GM19438 (cell line): Measurements from ENCODE around the gene HMGA1.

Source experiments
- ATAC-seq: cut with Tn5 transposase; IDR thresholded peaks from one replicate; pipeline ENCODE4 v1.9.1; 2021; ENCODE audit warnings: low read depth; ENCODE audit not compliant: unreplicated experiment

HMGA1 gene, protein sequence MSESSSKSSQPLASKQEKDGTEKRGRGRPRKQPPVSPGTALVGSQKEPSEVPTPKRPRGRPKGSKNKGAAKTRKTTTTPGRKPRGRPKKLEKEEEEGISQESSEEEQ

DNA sequence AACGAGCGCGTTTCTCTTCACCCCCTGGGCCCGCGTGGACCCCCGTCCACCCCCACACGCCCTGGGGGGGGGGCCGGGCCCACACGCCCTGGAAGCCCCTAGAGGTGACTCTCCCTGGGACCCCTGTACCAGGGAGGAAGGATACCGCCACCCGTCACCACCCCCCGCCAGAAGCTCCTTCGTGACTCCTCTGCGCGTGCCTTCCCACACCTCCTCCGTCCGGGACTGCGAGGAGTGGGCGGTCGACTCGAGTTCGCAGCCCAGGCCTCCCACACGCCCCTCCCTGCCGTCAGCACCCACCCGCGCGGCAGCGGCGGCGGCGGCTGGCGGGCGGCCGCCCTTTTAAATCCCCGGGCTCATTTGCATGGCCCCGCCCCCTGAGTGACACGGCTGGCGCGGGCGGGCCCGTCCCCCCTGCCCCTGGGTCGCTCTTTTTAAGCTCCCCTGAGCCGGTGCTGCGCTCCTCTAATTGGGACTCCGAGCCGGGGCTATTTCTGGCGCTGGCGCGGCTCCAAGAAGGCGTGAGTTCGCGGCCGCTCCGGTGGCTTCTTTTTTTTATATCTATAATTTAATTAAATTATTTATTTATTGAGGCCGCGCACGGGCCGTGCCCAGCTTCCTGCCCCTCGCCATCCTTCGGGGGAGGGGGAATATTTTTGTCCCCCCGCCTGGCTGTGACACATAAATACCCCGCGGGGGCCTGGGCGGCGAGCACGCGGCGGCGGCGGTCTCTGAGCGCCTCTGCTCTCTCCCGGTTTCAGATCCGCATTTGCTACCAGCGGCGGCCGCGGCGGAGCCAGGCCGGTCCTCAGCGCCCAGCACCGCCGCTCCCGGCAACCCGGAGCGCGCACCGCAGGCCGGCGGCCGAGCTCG, at the start of gene HMGA1:
TSS of gene HMGA1 (plus strand) at position 431 of the 873 bp plus-strand sequence. CDS start 3,908 bp downstream, outside the sequence.
- peak; percentile 68 for ATAC-seq

DNA sequence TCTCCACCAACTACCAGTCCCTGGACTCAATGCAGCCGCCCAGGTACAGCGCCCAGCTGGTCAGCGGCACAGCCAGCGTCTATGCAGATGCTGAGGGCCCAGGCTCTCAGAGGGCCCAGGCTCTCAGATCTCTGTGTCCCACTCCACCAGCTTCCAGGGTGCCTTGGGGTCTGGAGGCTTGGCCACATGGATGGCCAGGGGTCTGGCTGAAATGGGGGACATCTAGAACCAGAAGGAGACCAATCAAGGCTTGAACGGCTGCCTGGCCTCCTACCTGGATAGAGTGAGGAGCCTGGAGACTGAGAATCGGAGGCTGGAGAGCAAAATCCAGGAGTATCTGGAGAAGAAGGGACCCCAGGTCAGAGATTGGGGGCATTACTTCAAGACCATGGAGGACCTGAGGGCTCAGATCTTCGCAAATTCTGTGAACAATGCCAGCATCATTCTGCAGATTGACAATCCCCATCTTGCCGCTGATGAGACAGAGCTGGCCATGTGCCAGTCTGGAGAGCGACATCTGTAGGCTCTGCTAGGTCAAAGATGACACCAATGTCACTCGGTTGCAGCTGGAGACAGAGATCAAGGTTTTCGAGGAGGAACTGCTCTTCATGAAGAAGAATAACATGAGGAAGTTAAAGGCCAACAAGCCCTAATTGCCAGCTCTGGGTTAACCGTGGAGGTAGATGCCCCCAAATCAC, 46.7 kb upstream of the HMGA1 start:
- ATAC-seq = no peak

DNA sequence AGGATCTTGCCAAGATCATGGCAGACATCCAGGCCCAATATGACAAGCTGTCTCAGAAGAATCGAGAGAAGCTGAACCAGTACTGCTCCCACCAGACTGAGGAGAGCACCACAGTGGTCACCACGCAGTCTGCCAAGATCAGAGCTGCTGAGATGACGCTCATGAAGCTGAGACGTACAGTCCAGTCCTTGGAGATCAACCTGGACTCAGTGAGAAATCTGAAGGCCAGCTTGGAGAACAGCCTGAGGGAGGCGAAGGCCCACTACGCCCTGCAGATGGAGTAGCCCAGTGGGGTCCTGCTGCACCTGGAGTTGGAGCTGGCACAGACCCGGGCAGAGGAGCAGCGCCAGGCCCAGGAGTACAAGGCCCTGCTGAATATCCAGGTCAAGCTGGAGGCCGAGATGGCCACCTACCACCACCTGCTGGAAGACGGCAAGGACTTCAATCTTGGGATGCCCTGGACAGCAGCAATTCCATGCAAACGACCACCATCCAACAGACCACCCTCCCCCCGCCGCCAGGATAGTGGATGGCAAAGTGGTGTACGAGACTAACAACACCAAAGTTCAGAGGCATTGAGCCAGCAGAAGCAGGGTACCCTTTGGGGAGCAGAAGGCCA, 46.1 kb upstream of the HMGA1 start:
- ATAC-seq = no peak

DNA sequence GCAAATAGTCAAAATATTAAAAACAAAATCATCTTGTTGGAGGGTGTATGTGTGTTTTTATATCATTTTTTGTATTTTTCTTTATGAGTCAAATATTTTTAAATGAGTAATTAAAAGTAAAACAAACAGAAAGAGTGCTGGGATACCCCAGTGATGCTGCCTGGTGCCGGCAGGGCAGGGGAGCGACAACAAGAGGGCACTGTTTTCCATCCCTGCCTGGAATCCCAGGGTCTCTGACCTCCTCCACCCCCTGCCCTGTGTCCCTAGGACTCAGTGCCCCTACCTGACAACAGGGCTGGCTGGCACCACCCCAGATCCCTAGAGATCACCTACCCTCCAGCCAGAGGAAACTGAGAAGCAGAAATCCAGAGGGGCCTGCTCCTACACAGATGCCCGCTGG, 41.9 kb upstream of the HMGA1 start:
- ATAC-seq = no peak

DNA sequence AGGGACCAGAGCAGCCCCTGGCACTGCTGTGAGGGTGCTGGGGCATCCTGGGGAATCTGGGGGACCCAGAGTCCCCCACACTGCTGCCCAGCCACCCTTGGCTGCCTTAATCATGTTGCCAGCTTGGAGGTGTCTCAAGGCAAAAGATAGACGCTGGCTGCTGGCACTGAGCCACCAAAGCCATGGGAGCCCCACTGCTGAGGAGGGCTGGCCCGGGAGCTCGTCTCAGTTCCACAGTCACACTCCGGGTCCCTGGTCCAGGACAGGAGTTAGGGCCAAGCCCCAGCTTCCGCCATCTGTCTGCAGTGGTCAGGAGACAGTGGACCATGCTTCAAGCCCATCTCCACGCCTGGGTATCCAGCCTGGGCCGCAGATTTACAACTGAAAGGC, 41.0 kb upstream of the HMGA1 start:
- ATAC-seq = no peak

DNA sequence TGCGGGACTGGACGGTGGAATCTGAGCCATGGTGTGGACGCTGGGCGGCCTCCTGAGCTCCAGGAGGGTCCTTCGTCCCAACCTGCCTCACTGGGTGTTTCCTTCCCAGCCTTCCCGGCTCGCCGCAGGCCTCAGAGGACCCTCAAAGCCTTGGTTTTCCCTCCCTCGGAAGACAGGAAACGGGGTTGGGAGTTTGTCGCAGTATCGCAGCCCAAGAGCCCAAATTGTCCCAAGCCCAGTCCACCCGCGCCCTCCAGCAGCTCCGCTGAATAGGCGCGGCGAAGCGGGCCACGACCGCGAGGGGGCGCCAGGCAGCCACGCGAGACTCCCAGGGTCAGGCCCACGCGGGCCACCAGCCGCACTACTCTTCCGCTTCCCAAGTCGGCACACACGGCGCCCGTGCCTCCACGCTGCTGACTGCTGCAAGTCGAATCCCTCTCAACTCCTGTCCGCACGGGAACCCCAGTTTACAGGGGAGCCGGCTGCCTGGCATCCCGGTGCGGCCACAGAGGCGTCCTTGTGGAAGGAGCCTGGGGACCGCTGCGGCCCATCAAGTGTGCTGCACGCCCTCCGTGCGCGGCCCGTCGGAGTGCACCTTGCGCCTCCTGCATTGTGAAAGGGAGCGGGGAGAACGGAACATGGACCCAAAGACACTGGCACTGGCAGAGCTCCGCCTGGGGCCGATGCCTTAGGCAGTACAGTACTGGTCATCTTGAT, 40.4 kb upstream of the HMGA1 start:
- no peak for ATAC-seq

DNA sequence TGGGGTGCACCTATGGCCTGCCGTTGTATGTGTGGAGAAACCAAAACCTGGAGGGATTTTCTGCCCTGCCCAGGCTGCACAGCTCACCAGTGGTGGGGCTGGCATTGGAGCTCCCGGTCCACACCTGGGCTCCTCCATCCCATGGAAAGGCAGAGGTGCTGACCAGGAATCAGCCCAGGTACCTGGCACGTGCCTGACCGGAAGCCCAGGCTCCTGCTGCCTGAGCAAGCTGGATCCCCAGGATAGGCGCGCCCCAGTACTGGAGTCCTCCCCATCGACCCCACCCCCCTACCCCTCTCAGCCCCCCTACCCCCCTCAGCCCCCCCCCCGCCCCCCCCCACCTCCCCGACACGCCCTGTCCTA, 39.9 kb upstream of the HMGA1 start:
- ATAC-seq = no peak

DNA sequence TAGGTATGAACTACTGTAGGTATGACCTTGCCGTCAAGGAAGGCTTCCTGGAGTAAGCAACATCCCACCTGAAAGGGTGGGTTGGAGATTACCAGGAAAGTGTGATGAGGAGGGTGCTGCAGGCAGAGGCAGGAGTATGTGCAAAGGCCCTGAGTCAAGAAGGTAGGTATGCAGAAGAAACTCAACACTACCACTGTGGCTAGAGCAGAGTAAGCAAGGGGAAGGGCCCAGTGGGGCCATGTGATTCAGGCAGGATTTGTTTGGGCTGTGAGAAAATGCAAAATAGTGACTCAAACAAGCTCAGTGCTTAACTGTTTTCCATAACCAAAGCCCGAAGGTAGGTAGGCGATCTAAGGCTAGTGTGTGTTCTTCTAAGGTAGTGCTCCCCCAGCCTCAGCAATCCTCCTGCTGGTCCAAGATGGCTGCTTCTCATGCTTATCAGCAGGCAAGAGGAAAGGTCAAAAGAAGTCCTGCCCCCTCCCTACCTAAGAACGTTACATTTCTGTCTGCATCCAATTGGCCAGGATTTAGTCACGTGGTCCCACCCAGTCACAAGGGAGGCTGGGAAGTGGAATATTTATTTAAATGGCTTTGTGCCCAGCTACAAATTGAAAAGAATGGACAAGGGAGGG, 36.2 kb upstream of the HMGA1 start:
- ATAC-seq = no peak

DNA sequence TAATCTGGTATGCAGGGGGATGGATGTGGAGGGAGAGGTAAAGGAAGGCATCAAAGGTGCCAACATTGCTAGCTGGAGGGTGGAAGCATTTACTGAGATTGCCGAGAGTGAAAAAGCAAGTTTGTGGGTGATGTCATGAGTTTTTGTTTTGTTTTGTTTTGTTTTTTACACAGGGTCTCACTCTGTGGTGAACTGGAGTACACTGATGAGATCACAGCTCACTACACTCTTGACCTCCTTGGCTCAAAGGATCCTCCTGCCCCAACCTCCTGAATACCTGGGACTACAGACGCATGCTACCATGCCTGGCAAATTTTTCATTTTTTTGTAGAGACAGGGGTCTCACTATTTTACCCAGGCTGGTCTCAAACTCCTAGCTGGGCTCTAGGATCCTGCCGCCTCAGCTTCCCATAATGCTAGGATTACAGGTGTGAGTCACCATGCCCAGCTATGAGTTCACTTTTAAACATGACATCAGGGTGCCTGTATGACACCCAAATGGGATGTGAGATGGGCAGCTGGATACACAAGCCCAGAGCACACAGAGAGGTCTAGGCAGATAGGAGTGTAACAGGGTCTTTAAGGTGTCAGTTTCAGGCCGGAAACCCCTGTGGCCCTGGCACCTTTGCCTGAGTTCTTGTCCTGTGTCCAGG, 35.1 kb upstream of the HMGA1 start:
- no peak for ATAC-seq

DNA sequence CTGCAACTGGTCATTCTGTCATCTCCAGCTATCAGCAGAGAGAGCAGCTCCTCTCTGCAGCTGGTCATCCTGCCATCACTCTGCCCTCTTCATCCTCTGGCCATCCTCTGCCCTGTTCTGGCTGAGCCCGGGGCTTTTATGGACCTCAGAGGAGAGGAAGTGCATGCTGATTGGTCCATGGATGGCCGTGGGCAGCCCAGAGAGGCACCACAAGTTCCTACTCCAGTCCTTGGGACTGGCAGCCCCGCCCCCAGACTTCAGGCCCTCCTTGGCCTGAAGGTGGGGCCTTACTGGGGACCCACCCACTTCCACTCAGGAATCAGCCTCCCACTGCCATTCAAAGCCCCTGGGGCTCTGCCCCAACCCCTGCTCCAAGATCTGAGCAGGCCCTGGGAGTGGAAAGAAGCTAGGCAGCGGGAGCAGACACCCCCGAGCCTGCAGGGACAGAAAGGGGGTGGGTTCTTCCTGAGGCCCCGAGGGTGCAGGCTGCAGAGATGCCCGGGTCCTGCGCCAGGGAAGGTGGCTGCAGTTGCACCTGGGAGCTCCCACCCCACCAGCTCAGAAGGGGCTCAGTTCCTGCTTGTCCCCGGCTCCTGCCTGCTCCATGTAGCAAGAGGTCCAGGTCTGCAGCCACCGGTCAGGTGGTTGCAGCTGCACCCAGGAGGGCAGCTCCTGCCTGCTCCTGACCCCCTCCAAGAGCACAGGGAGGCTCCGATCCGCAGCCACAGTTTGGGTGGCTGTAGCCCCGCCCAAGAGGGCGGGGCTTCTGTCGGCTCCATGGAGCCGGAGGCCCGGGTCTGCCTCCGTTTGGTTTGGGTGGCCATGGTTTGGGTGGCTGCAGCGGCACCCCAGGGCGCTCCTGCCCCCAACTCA, 34.1 kb upstream of the HMGA1 start:
- no peak for ATAC-seq

DNA sequence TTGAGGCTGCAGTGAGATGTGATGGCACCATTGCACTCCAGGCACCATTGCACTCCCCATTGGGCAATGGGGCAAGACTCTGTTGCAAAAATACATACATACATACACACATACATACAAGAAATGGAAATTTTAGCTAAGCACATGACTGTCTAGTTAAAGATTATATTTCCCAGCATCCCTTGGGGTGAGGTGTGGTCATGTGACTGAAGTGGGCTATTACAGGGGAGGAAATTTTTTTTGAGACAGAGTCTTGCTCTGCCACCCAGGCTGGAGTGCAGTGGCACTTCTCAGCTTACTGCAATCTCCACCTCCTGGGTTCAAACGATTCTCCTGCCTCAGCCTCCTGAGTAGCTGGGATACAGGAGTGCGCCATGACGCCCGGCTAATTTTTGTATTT, 32.0 kb upstream of the HMGA1 start:
- ATAC-seq = no peak

DNA sequence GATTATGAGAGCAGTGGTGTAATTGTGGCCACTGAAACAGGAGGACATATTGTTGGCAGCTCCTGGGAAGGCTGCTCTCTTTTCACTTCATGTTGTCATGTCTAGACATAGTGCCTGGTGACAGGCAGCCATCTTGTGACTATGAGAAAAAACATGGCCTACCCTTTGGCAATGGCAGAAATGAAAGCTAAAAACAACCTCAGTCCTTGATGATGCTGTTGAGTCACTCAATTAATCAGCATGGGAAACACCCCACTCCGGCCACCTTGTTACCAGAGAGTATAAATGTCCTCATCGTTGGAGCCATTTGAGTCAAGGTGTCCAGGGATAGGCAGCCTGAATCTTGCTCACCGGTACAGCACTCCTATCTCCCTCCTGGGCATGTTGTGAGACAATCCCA, 31.2 kb upstream of the HMGA1 start:
- no peak for ATAC-seq

DNA sequence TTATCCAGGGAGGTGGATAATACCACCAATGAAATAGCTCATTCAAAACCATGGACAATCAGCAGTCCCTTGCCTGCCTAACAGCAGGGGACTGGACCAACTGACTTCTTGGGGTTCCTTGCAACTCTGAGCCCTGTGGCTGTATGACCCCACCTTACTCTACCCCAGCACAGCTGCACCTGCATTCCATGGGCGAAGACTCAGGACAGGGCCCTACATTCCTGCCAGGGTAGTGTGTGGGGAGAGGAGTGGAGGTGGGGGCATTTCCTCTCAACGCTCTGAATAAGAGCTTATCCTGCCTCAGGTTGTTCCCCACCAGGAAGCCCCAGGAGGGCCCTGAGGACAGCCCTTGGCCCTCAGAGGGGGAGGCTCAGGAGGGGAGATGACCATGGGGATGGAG, 30.8 kb upstream of the HMGA1 start:
- ATAC-seq = no peak

DNA sequence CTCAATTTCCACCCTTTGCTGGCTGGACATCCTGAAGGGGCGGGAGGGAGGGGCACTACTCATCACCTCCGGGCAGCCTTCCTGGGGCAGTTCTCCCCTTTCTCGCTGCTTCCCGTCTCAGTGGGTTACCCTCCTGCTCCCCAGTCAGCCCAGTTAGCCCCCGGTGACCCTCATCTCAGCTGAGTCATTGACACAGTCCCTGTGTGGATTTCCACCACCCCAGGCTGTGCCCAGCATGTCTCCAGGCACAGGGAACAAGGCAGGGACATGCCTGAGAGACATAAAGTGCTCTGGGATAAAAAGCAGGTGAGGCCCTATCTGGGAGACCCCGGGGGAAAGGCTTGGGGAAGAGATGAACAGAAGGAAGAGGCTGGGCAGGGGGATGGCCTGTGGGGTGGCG, 29.9 kb upstream of the HMGA1 start:
- no peak for ATAC-seq

DNA sequence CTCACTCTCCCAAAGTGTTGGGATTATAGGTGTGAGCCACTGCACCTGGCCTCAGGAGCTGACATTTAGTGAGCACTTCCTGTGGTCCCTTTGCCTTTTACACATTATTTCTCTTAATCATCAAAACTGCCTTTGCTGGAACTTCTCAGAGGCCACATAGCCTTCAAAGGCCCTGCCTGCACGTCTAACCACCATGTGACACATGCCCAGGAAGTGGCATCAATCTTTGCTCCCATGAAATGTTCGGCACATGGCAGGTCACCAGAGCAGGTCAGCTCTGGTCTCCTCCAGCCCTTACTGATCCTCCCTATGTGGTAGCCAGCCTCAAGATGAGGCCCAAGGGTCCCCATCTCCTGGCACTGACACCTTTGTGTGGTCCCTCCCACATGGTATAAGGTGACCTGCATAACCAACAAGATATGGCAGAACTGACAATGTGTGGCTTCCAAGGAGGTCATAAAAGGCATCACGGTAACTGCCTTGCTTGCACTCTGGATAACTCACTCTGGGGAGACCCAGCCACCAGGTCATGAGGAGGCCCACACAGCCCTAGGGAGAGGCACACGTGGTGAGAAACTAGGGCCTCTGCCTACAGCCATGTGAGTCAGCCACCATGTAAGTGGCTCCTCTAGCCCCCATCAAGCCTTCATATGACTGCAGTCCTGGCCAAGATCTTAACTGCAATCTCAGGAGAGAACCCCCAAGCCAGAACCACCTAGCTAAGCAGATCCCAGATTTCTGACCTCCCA, 28.8 kb upstream of the HMGA1 start:
- ATAC-seq = no peak

DNA sequence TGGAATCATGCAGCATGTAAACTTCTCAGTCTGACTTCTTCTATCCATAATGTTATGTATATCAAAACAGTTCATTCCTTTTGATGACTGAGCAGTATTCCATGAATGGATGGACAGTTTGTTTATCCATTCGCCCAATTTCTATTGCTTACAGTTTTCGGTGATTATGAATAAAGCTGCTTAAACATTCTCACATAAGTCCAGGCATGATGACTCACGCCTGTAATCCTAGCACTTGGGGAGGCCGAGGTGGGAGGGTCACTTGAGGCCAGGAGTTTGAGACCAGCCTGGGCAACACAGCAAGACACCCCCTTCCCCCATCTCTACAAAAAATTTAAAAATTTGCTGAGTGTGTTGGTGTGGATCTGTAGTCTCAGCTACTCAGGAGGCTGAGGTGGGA, 22.9 kb upstream of the HMGA1 start:
- ATAC-seq = no peak

DNA sequence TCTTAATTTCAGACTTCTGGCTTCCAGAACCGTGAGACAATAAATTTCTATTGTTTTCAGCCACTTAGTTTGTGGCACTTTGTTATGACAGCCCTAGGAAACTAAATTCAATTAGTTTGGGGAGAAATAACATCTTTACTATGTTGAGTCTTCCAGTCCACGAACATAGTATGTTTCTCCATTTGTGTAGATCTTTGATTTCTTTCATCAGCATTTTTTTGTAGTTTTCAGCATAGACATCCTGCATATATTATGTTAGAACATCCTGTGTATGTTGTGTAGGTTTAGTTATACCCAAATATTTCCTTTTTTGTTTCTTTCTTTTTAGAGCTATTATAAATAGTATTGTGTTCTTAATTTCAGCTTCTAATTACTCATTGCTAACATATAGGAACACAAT, 18.0 kb upstream of the HMGA1 start:
- ATAC-seq = no peak

DNA sequence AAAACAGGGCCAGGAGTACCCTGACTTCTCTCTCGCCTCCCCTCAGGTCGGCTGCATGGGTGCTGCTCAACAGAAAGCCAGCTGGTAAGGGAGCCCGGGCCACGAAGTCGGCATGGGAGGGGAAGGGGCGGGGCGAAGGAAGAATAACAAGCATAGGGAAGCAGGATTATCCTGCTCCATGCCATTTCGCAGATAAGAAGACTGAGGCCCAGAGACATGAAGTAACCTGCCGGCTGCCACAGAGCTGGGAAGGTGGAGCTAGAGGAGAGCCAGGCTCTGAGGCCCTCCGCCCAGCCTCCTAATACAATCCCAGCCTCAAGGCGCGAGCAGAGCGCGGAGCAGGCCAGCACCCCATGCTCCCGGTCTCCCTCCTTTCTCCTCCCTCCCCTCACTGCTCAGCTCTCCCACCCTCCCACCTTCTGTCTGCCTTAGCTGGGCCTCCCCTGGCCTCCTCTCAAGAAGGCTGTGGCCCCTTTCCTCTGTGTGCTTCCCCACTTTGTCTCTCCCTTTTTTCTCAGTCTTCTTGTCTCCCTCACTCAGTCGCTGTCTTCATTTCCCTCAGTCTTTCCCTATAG, 13.2 kb upstream of the HMGA1 start:
- ATAC-seq = peak; percentile 14
